Measurements from ENCODE around the gene C14orf119. TPM values are rescaled to one million over a fixed set of nuclear protein-coding genes. Genes with fewer than 3 reads are reported as not detected.
A peak's percentile ranks its signal among the peaks of the same experiment; 100 is the strongest.

The C14orf119 gene
- total and polyA plus RNA-seq, 9 of the 15 experiments (the other 6 are each of a cell fraction or from before 2014, with no cell fraction given): 36.7 to 251 (median 51.8) TPM

DNA sequence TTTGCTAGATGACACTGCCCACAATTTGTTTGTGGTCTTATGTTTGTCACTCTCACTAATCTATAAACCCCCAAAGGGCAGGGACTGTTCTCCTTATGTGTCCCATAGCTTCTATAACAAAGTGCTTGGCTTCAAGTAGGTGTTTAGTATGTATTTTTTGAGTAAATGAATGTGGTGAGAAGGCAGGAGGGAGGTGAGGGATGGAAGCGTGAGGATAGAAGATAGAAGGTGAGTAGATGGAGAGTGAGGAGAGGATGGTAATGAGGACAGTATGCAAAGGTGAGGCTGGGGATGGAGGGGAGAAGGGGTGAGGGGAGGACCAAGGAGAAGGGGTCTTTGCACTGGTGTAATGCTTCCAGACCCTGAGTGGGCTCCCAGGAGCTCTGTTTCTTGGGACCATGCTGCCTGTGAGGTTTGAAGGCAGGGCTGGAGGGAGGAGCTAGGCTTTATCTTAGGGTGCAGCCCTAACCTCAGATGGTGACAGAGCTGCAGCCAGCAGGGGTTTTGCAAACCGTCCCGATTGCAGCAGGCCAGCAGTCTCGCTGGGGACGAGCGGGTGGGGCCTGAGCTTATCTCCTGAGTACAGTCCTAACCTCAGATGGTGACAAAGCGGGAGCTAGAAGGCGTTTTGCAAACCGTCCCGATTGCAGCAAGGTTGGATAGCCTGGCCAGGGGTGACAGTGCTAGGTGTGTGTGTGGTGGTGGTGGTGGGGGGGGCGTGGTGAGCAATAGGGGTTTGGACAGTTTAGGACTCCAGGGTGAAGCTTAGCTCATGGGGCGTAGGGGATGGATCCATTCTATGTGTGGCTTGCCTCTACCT lies 17.3 kb downstream of the C14orf119 start (continued):
- TF ChIP-seq, protein P1, sequence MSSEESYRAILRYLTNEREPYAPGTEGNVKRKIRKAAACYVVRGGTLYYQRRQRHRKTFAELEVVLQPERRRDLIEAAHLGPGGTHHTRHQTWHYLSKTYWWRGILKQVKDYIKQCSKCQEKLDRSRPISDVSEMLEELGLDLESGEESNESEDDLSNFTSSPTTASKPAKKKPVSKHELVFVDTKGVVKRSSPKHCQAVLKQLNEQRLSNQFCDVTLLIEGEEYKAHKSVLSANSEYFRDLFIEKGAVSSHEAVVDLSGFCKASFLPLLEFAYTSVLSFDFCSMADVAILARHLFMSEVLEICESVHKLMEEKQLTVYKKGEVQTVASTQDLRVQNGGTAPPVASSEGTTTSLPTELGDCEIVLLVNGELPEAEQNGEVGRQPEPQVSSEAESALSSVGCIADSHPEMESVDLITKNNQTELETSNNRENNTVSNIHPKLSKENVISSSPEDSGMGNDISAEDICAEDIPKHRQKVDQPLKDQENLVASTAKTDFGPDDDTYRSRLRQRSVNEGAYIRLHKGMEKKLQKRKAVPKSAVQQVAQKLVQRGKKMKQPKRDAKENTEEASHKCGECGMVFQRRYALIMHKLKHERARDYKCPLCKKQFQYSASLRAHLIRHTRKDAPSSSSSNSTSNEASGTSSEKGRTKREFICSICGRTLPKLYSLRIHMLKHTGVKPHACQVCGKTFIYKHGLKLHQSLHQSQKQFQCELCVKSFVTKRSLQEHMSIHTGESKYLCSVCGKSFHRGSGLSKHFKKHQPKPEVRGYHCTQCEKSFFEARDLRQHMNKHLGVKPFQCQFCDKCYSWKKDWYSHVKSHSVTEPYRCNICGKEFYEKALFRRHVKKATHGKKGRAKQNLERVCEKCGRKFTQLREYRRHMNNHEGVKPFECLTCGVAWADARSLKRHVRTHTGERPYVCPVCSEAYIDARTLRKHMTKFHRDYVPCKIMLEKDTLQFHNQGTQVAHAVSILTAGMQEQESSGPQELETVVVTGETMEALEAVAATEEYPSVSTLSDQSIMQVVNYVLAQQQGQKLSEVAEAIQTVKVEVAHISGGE (CRISPR knock-in tag; IDR thresholded peaks at IDR 0.05): peak in 1 of 3 experiments; percentile 62; a peak in 1 of 6 replicates
- TF ChIP-seq ASH1L (IDR thresholded peaks at IDR 0.05; ENCODE audit: borderline replicate concordance, low read depth, partially characterized antibody) (no peak), ZNF445 (CRISPR knock-in tag; IDR thresholded peaks at IDR 0.05; ENCODE audit: low read depth) (no peak), MEF2D (tag; conservative IDR thresholded peaks at IDR 0.05; ENCODE audit: low read depth) (peak; percentile 77; the same call in 1 of the 2 replicates), KLF1 (tag; IDR thresholded peaks at IDR 0.05) (peak; percentile 67; the same call in 1 of the 2 replicates), TAF15 (IDR thresholded peaks at IDR 0.05; ENCODE audit: low read depth, low read length) (no peak), NR2C1 (IDR thresholded peaks at IDR 0.05) (peak; percentile 64), NR2C1 (tag; IDR thresholded peaks at IDR 0.05) (peak; percentile 70), NFE2L1 (tag; IDR thresholded peaks at IDR 0.05; ENCODE audit: borderline replicate concordance, low read depth) (no peak), ELF1 (tag; IDR thresholded peaks at IDR 0.05) (no peak), CXXC5 (CRISPR knock-in tag; IDR thresholded peaks at IDR 0.05) (peak; percentile 93), EZH2 (IDR thresholded peaks at IDR 0.05; ENCODE audit: borderline replicate concordance, low read depth, low read length) (no peak), EHMT2 (IDR thresholded peaks at IDR 0.05) (no peak), ZNF324 (CRISPR knock-in tag; IDR thresholded peaks at IDR 0.05) (no peak), ZNF316 (IDR thresholded peaks at IDR 0.05) (peak; percentile 44; the same call in 1 of the 2 replicates), STAG1 (CRISPR knock-in tag; IDR thresholded peaks at IDR 0.05; ENCODE audit: borderline replicate concordance) (no peak), MBD2 (IDR thresholded peaks at IDR 0.05; ENCODE audit: borderline replicate concordance, low read depth) (peak; percentile 62), PHF20 (IDR thresholded peaks at IDR 0.05; ENCODE audit: partially characterized antibody) (no peak), POLR3A (IDR thresholded peaks at IDR 0.05; ENCODE audit: borderline replicate concordance, extremely low read depth, insufficient read depth, insufficient read length) (no peak), MED1 (CRISPR knock-in tag; IDR thresholded peaks at IDR 0.05; ENCODE audit: borderline replicate concordance) (no peak)
- TF ChIP-seq, protein P2, sequence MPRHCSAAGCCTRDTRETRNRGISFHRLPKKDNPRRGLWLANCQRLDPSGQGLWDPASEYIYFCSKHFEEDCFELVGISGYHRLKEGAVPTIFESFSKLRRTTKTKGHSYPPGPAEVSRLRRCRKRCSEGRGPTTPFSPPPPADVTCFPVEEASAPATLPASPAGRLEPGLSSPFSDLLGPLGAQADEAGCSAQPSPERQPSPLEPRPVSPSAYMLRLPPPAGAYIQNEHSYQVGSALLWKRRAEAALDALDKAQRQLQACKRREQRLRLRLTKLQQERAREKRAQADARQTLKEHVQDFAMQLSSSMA (CRISPR knock-in tag; IDR thresholded peaks at IDR 0.05): no peak

Measured in K562 (cell line).